Activated CD4-positive, alpha-beta T cell treated with anti-CD3 and anti-CD28 coated beads, Interleukin-2, amount 10 ng/mL, durations not matched to agents 7 days and 5 days (primary cell): ENCODE data around the gene C1orf141. TPM values are rescaled to one million over a fixed set of nuclear protein-coding genes. Genes with fewer than 3 reads are reported as not detected.
A peak's percentile ranks its signal among the peaks of the same experiment; 100 is the strongest.

ENCODE experiments used
- CTCF ChIA-PET: fragments of 350-600 bp; sonication (Branson Sonifier 250); formaldehyde crosslinking; loops from one replicate; lab custom pipeline; 2021; ENCODE audit warnings: antibody characterized with exemption; lab: Charles Lee
- POLR2A ChIA-PET: fragments of 350-600 bp; sonication (Branson Sonifier 250); formaldehyde crosslinking; loops from one replicate; lab custom pipeline; 2021; ENCODE audit warnings: antibody characterized with exemption; lab: Charles Lee
- DNase-seq: peaks from one replicate; pipeline ENCODE4 v3.0.0-alpha.2; 2020
- H3K27ac Mint-ChIP-seq: one replicate; pipeline ENCODE4 v1.8.0; 2021; ENCODE audit warnings: mild to moderate bottlenecking, moderate library complexity, mixed read lengths
- H3K27me3 Mint-ChIP-seq: one replicate; pipeline ENCODE4 v1.8.0; 2021; ENCODE audit warnings: mixed read lengths
- H3K36me3 Mint-ChIP-seq: one replicate; pipeline ENCODE4 v1.8.0; 2021; ENCODE audit warnings: low read depth, mixed read lengths
- H3K4me1 Mint-ChIP-seq: one replicate; pipeline ENCODE4 v1.8.0; 2021; ENCODE audit warnings: mixed read lengths
- H3K4me3 Mint-ChIP-seq: one replicate; pipeline ENCODE4 v1.8.0; 2021; ENCODE audit warnings: mild to moderate bottlenecking, moderate library complexity, mixed read lengths
- H3K9me3 Mint-ChIP-seq: one replicate; pipeline ENCODE4 v1.8.0; 2021; ENCODE audit warnings: mixed read lengths
- total RNA-seq, 2 experiments: library from RNA; stranded (reverse); gene quantifications; one replicate each; pipeline ENCODE4 v1.2.3, GENCODE V29; 2021

Gene C1orf141
- total RNA-seq, 2 experiments from 2014 or later: not detected

DNA sequence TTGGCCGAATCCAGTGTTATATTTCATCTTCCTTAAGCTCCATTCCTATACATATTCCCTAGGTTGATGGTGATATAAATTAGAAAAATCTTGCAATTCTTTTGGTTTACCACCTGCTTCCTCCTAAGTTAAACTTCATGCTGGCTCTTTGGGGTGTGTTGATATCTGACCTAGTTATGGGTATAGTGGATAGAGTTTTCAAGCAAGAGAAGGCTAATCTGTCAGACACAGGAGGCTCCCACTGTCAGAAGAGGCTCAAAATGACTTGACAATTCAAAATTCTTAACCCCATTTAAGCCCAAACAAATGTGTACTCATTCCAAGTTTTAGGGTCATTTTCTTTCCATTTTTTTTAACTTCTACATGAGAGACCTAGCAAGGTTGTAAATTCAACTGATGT lies 72.4 kb downstream of the C1orf141 start:
- Mint-ChIP-seq H3K27me3 (peaks cover 11% of the 10 kb centered on the region), H3K36me3 (no peaks in the 10 kb centered on the region), H3K4me3 (no peak overlapping the region), H3K4me1 (no peaks in the 10 kb centered on the region), H3K9me3 (peaks cover 7% of the 10 kb centered on the region), H3K27ac (no peak overlapping the region)
- ChIA-PET CTCF (no interaction called here), POLR2A (no interaction called here)
- DNase-seq: no peak

DNA sequence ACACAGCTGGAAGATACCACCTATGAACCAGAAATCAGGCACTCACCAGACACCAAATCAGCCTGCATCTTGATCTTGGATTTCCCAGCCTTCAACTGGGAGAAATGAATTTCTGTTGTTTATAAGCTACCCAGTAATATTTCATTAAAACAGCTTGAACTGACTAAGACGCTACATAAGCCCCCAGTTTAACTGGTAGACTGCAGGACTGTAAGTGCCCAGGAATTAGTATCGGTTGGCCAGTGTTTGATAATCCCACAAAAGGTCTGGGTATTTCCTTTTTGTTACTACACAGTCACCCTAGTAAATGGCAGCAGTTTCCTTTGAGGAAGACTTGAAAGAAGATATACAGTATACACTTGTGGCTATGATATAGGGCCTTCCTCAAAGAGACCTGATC lies 73.5 kb downstream of the C1orf141 start:
- Mint-ChIP-seq H3K4me3 (no peak overlapping the region), H3K27ac (no peak overlapping the region), H3K4me1 (no peaks in the 10 kb centered on the region), H3K9me3 (no peaks in the 10 kb centered on the region), H3K36me3 (no peaks in the 10 kb centered on the region), H3K27me3 (peaks cover 11% of the 10 kb centered on the region)
- DNase-seq: no peak
- CTCF ChIA-PET: no interaction called here
- POLR2A ChIA-PET: no interaction called here

DNA sequence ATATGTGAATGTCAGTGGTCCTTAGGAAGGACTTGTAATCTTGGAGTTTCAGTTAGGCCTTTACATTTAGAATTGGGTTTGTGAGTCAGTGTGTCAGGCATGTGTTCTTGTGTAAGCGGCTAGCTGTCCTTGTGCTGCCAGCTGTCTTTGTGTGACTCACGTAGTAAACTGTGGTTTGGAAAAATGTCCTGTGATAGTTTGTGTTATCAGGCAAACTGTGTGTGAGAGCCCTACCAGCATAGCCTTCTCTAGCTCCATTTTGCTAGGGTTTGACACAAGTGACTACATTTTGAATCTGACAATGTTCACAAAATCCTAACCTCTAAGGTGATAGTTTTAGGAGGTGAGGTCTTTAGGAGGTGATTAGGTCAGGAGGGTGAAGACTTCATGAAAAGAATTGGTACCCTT lies 74.0 kb downstream of the C1orf141 start:
- no peaks in the 10 kb centered on the region for H3K36me3 Mint-ChIP-seq
- H3K27me3 Mint-ChIP-seq: peaks cover 15% of the 10 kb centered on the region
- no peak overlapping the region for H3K4me3 Mint-ChIP-seq
- ChIA-PET POLR2A (no interaction called here), CTCF (no interaction called here)
- no peak overlapping the region for H3K27ac Mint-ChIP-seq
- DNase-seq: no peak
- H3K9me3 Mint-ChIP-seq: no peaks in the 10 kb centered on the region
- H3K4me1 Mint-ChIP-seq: no peaks in the 10 kb centered on the region

DNA sequence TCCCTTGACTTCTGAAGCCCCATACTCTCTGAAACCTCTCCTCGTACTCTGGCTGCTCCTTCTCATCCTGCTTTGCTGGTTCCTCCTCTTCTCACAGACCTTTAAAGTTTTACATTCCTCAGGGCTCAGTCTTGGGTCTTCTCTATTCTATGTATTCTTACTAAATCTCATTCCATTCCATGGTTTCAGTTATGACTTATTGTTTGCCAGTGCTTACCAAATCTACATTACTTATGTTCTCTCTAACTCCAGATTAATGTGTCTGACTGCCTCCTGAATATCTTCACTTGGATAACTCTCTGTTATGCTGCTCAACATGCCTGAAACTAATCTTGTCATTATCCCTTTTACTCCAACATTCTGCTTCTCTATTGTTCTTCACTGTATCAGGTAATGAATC lies 75.4 kb downstream of the C1orf141 start:
- Mint-ChIP-seq H3K4me3 (no peak overlapping the region), H3K27ac (no peak overlapping the region), H3K4me1 (peaks cover 8% of the 10 kb centered on the region), H3K36me3 (no peaks in the 10 kb centered on the region), H3K9me3 (no peaks in the 10 kb centered on the region), H3K27me3 (peaks cover 17% of the 10 kb centered on the region)
- ChIA-PET POLR2A (no interaction called here), CTCF (no interaction called here)
- DNase-seq: no peak

DNA sequence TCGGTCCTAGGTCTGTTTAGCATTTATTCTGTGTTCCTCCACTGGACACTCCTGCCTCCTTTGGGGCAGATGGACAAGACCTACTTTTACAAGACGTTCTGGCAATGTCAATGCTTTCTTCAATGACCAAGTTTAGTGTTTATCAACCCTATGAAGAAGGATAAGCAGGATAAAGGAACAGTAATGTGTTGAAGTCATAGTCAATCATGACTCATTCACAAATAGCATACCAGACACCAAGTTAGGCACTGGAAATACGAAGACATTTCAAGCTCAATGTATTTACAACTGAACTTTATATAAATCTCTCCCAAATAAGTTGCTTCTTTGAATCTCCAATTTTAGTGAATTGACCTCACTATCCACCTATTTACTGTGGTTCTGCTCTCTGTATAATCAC lies 76.0 kb downstream of the C1orf141 start:
- H3K27me3 Mint-ChIP-seq: peaks cover 14% of the 10 kb centered on the region

DNA sequence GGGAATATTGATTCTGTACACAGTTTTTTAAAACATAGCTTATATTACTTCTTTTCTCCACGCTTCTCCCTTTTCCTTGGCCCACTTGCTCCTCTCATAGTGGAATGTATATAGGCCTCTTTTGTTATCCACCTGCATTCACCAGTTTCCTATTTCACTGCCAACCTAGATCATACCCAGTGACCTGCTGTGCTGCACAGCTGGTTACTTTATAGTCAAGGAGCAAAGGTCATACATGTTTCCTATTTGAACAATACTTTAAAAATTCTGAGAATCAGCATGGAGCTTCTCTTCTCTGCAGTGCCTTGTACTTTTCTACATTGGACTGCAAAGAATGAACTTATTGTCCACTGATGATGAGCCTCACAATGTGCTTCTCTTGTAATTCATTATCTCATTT lies 76.5 kb downstream of the C1orf141 start:
- ChIA-PET POLR2A (no interaction called here), CTCF (interaction anchor here (0.6 kb wide), 1 partner anchor 35 kb away, joined by 4 read pairs; no protein-coding TSS in a partner anchor)
- Mint-ChIP-seq H3K9me3 (no peaks in the 10 kb centered on the region), H3K4me1 (peaks cover 9% of the 10 kb centered on the region), H3K27me3 (peaks cover 14% of the 10 kb centered on the region), H3K36me3 (no peaks in the 10 kb centered on the region), H3K27ac (no peak overlapping the region), H3K4me3 (no peak overlapping the region)
- DNase-seq: no peak

More for the DNA sequence above, 76.0 kb downstream of the C1orf141 start:
- Mint-ChIP-seq H3K4me3 (no peak overlapping the region), H3K27ac (no peak overlapping the region), H3K36me3 (no peaks in the 10 kb centered on the region), H3K4me1 (peaks cover 9% of the 10 kb centered on the region), H3K9me3 (no peaks in the 10 kb centered on the region)
- CTCF ChIA-PET: no interaction called here
- DNase-seq: no peak
- POLR2A ChIA-PET: no interaction called here

DNA sequence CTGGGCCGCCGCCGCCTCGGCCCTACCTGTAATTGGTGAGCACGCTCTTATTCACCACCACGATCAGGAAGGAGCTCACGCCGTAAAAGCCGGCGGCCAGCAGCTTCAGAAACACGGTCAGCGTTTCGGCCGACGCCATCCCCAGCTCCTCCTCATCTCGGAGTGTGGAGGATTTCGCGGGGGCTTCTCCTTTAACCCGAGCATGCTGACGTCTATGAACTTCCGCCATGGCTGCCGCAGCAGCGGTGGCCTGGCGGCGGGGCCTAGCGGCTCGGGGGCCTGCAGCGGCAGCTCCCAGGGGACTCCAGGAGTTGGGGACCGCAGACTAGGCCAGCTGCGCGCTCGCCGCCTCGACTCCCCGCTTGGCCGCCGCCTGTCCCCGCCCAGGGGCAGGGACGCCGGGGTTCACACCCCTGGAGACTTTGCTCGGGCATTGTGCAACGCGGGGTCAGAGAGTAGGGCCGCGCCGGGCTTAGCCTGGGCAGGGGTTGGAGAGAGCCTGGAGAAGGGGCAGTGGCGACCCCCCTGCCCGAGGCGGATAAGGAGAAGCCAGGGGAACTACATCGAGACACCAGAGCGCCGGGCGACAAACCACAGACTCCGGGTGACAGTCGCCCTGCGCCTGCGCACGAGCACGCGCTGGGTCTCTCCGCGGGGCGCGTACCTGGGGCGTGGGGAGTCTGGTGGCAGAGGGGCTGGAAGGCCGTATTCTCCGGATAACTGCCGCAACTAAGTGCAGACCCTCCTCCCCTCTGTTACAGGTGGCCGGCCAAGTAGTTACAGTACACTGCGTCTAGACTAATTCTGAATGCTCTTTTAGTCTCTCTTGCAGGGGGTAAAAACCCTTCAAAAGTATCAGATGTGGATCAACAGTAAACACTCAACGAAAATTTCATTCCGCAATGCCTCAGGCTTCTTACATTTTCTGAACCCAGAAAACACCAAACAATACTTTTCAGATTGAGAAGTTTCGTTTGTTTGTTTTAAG lies 80.7 kb downstream of the C1orf141 start, which contains the start of gene SLC35D1:
TSS of gene SLC35D1 (minus strand) at position 364 of the 988 bp plus-strand sequence. CDS start at position 229, 135 bp downstream.
- DNase-seq: peak; percentile 70
- POLR2A ChIA-PET: no interaction called here
- Mint-ChIP-seq H3K4me3 (peak within 1 kb of the TSS; percentile 81), H3K9me3 (no peaks in the 10 kb centered on the region), H3K36me3 (peaks cover 13% of the 10 kb centered on the region), H3K4me1 (peaks cover 30% of the 10 kb centered on the region), H3K27me3 (peaks cover 6% of the 10 kb centered on the region), H3K27ac (peak within 1 kb of the TSS; percentile 89)
- CTCF ChIA-PET: interaction anchor here (0.6 to 1.3 kb wide), 5 partner anchors 9 to 1674 kb away, joined by 3 to 7 read pairs (median 4); no protein-coding TSS in a partner anchor

DNA sequence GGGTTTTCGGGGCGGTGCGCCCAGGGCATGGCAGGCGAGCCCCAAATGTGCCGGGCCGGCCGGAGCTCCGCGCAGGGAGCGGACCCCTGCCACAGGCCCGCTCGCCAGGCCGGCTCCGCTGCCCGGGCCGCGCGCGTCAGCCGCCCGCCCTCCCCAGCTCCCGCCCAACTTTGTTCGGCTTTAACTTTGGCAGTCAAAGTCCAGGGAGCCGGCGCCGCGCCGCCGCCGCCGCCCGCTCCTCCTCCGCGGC lies 81.3 kb downstream of the C1orf141 start:
- peaks cover 30% of the 10 kb centered on the region for H3K4me1 Mint-ChIP-seq
- no peaks in the 10 kb centered on the region for H3K9me3 Mint-ChIP-seq
- no peak for DNase-seq
- peaks cover 19% of the 10 kb centered on the region for H3K36me3 Mint-ChIP-seq
- peak overlapping the region; percentile 81 for H3K4me3 Mint-ChIP-seq
- H3K27me3 Mint-ChIP-seq: peaks cover 5% of the 10 kb centered on the region
- ChIA-PET CTCF (interaction anchor here (0.6 to 1.3 kb wide), 4 partner anchors 10 to 1673 kb away, joined by 3 to 4 read pairs (median 3); no protein-coding TSS in a partner anchor), POLR2A (no interaction called here)
- peak overlapping the region; percentile 89 for H3K27ac Mint-ChIP-seq

DNA sequence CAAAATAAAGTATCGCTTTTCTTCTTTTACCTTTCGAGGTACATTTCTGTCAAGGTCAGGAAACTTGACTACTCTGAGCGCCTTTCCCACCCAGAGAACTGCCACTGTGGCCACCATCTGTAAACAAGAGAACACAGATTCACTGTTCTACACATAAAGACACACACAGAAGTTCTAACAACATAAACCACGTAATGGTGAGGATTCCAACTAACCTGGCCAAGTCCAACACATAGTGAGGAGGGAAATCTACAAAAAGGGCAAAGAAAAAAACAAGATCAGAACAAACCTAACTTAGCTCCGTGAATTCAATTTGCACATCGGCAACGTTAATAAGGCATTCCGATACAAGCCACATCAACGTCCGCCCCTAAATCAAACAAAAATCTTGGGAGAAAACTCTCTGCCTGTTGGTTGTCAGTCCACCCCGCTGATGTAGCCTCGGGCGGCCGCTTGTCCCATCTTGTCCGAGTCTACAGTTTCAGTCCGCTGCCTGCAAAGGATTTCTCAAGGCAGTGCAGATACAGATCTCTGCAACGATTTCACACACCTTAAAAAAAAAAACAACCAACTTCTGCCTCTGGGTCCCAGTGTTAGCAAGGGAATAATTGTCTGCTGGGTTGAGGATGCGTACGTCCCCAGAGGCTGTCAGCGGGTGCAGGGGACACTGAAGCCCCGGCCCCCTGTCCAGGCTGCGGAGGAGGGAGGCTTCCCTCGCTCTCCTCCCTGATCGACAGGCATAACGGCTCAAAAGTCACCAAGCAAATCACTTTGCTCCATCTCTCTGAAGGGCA lies 81.8 kb downstream of the C1orf141 start:
- Mint-ChIP-seq H3K4me3 (peak overlapping the region; percentile 81), H3K4me1 (peaks cover 30% of the 10 kb centered on the region)

DNA sequence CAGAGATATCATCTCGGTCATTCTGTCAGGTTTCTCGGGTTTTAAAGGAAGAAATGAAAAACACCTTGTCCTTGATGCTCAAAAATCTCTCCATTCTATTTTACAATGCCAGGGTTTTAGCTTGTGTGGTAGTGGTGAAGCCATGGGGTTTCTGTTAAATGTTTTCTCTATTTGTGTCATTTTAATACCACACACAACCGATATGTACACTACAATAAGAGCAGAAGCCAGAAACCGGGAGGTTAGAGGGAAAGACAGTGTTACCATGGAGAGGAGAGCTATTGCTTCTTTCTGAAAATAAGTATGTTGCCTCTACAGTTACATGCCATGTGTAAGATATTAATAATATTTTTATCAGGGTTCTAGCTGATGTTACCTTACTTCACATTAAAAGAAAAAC lies 83.6 kb downstream of the C1orf141 start:
- ChIA-PET CTCF (interaction anchor here (1.0 to 1.4 kb wide), 3 partner anchors 12 to 450 kb away, joined by 3 to 4 read pairs (median 3); no protein-coding TSS in a partner anchor), POLR2A (no interaction called here)
- no peak overlapping the region for H3K27ac Mint-ChIP-seq
- H3K4me3 Mint-ChIP-seq: no peak overlapping the region
- no peak for DNase-seq
- peaks cover 30% of the 10 kb centered on the region for H3K4me1 Mint-ChIP-seq
- H3K9me3 Mint-ChIP-seq: no peaks in the 10 kb centered on the region
- peaks cover 5% of the 10 kb centered on the region for H3K27me3 Mint-ChIP-seq
- H3K36me3 Mint-ChIP-seq: peaks cover 28% of the 10 kb centered on the region

More for the DNA sequence above, 81.8 kb downstream of the C1orf141 start:
- ChIA-PET CTCF (interaction anchor here (1.1 to 1.2 kb wide), 2 partner anchors 10 to 96 kb away, joined by 3 to 4 read pairs; no protein-coding TSS in a partner anchor), POLR2A (no interaction called here)
- Mint-ChIP-seq H3K27ac (peak overlapping the region; percentile 84), H3K27me3 (peaks cover 5% of the 10 kb centered on the region), H3K36me3 (peaks cover 20% of the 10 kb centered on the region), H3K9me3 (no peaks in the 10 kb centered on the region)
- peak; percentile 41 for DNase-seq

DNA sequence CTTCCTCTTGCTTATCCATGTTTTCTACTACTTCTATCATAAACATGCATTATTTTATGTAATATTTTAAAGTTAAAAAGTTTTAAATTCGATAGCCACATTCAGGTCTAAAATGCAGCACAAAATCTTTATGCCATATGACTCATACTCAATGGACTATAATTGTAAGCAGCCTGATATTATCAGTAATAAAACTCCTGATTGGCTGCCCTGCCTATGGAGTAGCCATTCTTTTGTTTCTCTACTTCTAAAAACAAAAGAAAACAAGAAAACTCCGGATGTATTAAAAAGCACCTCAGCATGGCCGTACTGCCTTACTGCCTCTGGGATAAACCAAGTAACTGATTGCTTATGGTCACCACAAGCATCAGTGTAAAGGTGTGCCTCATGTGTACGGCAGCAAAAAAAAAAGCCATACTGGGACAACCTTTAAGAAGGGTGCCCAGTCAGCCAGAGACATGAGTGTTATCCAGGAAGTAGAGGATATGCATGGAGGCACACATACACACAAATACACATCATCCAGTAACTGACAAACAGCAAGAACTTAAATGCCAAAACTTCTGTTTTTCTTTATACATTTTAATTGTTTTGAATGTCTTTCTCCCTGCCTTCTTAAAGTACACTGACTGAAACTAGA lies 90.0 kb downstream of the C1orf141 start:
- H3K27ac Mint-ChIP-seq: no peak overlapping the region
- no peaks in the 10 kb centered on the region for H3K4me1 Mint-ChIP-seq
- ChIA-PET CTCF (no interaction called here), POLR2A (interaction anchor here (0.6 kb wide), 1 partner anchor 233 kb away, joined by 4 read pairs; no protein-coding TSS in a partner anchor)
- H3K4me3 Mint-ChIP-seq: no peak overlapping the region
- no peaks in the 10 kb centered on the region for H3K27me3 Mint-ChIP-seq
- DNase-seq: no peak
- peaks cover 61% of the 10 kb centered on the region for H3K36me3 Mint-ChIP-seq
- no peaks in the 10 kb centered on the region for H3K9me3 Mint-ChIP-seq

DNA sequence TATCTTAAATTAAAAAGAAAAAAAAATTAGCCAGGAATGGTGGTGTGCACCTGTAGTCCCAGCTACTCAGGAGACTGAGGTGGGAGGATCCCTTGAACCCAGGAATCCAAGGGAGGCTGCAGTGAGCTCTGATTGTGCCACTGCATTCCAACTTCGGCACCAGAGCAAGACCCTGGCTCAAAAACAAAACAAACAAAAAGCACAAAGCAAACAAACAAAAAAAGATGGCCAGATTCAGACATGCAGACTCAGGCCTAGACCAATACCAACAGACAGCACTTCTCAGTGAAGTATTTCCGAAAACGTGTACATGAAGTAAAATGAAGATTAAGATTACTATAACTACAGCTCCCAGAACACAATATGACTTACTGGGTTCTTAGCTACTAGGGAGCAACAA lies 91.4 kb downstream of the C1orf141 start:
- POLR2A ChIA-PET: no interaction called here
- Mint-ChIP-seq H3K27ac (no peak overlapping the region), H3K9me3 (no peaks in the 10 kb centered on the region), H3K36me3 (peaks cover 62% of the 10 kb centered on the region), H3K4me3 (no peak overlapping the region), H3K4me1 (peaks cover 1% of the 10 kb centered on the region), H3K27me3 (no peaks in the 10 kb centered on the region)
- no peak for DNase-seq
- CTCF ChIA-PET: interaction anchor here (1.0 kb wide), 1 partner anchor 11 kb away, joined by 3 read pairs; the partner anchor contains the start of gene SLC35D1
